NCI-H2081 treated with DMSO at 0.1 percent for 48 hours (cell line): Measurements from ENCODE around the gene SLC38A10.
"Not testable (repeated sequence)": the region's sequence is repeated elsewhere in the genome, so short reads cannot be mapped to it uniquely, and the experiment has no call there.

Source experiments
- DNase-seq: peaks from one replicate; lab custom pipeline; 2025; lab: John Stamatoyannopoulos, UW

Gene SLC38A10

DNA sequence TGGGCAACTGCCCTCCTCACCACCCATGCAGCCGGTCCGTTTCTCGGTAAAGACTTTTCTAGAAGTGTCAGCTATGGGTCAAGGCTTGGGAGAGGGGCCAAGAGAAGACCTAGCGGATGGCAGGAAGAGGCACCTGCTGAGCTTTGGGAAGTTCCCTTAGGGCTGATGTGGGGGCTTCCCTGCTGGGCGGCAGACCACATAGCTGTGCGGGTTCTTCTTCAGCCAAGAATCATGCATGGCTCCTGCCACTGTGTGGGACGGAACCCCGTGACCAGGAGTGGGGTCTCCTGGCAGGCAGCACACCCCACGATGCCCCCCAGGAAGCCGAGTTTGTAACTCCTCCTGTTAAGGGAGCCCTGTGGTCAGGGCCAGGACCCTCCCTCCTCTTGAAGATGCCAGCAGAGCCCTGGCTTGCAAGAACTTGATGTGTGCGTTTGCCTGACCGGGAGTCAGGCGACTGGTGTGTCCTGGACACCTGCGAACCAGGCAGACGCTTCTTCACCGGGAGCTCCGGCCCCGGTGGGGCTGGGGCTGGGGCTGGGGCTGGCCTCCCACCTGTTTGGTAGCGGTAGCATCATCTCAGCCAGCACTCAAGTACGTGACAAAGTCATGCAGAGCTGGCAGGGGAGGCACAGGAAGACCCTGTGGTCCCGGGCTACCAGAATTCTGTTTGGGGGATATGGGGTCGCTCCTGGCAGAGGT, 17.7 kb upstream of the SLC38A10 start:
- DNase-seq, result no peak

- no peak for DNase-seq
Observed at GRCh38 chr17:81311946-81312345, 16.8 kb upstream of the SLC38A10 start.

- DNase-seq, result no peak
Observed at GRCh38 chr17:81310949-81311550, 15.9 kb upstream of the SLC38A10 start.

GRCh38 chr17:81309859-81310839, 15.0 kb upstream of the SLC38A10 start:
- no peak for DNase-seq

GRCh38 chr17:81309140-81309858, 14.2 kb upstream of the SLC38A10 start:
- no peak for DNase-seq

DNA sequence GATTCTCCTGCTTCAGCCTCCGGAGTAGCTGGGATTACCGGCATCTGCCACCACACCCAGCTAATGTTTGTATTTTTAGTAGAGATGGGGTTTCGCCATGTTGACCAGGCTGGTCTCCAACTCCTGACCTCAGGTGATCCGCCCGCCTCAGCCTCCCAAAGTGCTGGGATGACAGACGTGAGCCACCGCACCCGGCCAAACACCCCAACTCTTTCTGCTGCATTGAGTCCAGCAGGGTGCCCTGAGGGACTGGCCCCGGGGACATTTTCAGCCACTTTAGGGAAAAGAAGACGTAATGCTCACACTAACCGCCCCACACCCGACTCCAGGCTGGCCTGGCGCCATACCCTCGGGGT, 13.7 kb upstream of the SLC38A10 start:
- not testable (repeated sequence) for DNase-seq

GRCh38 chr17:81307636-81308560, 12.8 kb upstream of the SLC38A10 start:
- no peak for DNase-seq

- DNase-seq, result no peak
Observed at GRCh38 chr17:81306898-81307510, 11.9 kb upstream of the SLC38A10 start.

- no peak for DNase-seq
Observed at GRCh38 chr17:81306491-81306890, 11.4 kb upstream of the SLC38A10 start.

- no peak for DNase-seq
Observed at GRCh38 chr17:81305051-81305630, 10.0 kb upstream of the SLC38A10 start.

GRCh38 chr17:81304196-81305015, 9.3 kb upstream of the SLC38A10 start:
- DNase-seq, result no peak

DNA sequence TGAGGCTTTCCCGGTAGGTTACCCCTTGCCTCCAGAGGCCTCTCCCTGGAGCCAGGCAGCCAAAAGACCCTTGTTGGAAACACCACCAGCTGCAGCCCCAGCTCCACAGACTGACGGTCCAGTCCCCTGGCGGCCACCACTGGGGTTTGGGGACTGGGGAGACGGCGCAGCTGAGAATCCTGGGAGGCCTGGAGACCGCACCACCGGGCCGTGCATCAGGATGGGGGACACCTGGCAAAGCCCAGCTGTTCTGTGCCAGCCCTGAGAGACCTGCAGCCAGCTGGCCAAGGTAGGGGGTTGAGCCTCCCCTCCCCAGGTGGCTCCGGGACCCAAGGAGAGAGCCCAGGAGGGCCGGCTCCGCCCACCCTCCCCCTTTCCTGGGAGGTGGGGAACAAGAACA, 8.3 kb upstream of the SLC38A10 start:
- DNase-seq, result no peak

DNA sequence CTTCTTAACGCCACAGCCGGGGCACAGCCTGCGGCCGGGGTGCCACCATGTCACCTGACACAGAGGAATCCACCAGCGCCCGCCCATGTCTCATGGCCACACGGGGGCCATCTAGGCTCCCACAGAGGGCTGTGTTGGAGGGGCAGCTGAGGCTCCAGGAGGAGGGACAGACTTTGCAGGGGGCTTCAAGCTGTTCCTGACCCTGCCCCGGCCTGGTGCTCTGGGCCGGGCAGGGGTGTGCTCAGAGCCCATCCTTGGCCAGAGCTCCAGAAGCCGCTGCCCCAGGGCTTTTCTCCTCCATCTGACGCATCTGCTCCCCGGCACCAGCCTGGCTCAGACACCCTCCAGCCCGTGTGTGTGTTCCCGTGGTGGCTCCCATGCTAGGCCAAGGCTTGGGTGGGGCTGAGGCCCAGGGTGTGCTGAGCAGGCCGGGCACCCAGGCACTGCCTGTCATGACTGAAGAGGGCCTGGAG, 7.8 kb upstream of the SLC38A10 start:
- DNase-seq, result no peak

DNA sequence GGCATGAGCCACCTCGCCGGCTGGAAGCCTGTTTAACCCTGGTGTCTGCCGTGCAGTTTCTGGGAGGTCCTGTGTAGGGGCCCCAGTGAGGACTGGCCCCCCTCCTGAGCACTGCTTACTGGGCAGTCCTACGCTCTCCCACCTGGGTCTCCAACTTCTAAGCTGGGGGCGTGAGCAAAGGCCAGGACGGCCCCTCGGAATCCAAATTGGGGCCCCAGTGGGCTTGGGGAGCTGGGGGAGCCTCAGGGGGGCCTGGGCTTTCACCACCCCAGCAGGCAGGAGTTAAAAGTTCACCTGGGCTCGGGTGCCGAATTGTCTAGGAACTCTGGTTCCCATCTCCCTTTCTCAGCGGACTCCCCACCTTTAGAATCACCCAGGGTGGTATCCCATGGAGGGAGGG, 7.2 kb upstream of the SLC38A10 start:
- no peak for DNase-seq

GRCh38 chr17:81301195-81302144, 6.4 kb upstream of the SLC38A10 start:
- DNase-seq, result no peak

- no peak for DNase-seq
Observed at GRCh38 chr17:81300586-81301155, 5.6 kb upstream of the SLC38A10 start.

DNA sequence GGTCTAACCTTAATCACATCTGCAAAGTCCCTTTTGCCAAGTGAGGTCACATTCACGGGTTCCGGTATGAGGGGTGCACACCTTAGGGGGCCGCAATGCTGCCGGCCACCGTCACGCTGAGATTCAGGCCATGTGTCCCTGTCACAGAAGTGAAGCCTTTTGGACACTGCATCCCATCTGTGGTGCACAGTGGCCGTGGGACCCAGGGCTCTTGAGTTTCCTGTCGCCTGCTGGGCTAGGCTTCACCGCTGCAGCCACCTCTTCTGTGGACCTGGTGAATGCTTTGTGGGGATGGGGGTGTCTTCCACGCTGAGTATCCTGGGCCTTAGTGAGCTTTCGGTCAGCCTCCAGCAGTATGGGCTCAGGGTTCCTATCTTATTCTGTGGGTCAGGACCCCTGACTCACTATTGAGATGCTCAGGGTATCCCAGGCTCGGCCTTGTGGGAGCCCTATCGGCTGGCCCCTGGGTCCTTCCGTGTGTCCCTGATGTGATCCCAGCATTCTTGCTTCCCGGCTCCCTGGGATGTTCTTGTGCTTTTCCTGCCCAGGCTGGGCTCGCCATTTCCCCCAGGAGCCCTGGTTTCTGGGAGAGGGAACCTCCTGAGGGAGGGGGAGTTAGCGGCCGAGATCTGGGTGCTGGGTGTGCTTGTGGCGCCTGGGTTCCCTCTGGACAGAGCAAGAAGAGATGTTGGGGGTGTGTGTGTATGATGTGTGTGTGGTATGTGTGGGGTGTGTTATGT, 4.9 kb upstream of the SLC38A10 start:
- DNase-seq, result no peak
